ENCODE measurements around the gene TRIM77.
"Not testable (repeated sequence)": the region's sequence is repeated elsewhere in the genome, so short reads cannot be mapped to it uniquely, and the experiment has no call there.

GRCh38 chr11:89724866-89725498 is 14.9 kb downstream of the TRIM77 start:
- not testable (repeated sequence) for TF ChIP-seq POLR2A, POLR2AphosphoS5 (IDR thresholded peaks at IDR 0.05)

All from upper lobe of left lung (tissue), 4 donors.